Epithelial cell of esophagus (primary cell): Measurements from ENCODE around the gene ROR2.

Source experiments
- DNase-seq: peaks from one replicate; pipeline ENCODE4 v3.0.0; 2010; ENCODE audit warnings: low read depth
- H3K4me3 ChIP-seq: 2 replicates; pipeline ENCODE4 v1.5.1; 2011; ENCODE audit warnings: mild to moderate bottlenecking, low read length, control low read depth
- TF ChIP-seq, protein P1 (sequence below): IDR thresholded peaks from 2 replicates; pipeline ENCODE4 v1.5.1; 2011; ENCODE audit warnings: low read depth, mild to moderate bottlenecking, low read length, control low read depth, inconsistent platforms; ENCODE audit not compliant: insufficient read depth; ENCODE audit errors: missing control alignments

ROR2 gene

DNA sequence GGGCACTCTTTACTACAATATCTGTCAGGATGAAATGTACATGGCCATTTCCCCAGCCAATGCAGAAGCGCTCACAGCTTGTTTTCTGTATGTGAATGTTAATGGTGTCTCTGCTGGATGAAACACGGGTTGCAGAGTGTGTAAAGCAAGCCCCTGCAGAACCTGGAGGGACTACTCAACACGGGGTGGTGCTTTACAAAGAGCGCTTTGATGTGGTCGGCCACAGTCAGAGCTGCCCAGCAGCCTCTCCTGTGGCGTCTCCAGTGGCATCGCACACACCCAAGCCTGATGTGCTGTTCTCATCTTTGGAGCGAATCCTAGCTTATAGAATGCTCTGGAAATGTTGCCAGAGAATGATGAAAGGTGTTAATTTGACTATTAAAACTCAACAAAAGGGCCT, 363.7 kb downstream of the ROR2 start:
- DNase-seq = peak; percentile 25
- TF ChIP-seq, protein P1, sequence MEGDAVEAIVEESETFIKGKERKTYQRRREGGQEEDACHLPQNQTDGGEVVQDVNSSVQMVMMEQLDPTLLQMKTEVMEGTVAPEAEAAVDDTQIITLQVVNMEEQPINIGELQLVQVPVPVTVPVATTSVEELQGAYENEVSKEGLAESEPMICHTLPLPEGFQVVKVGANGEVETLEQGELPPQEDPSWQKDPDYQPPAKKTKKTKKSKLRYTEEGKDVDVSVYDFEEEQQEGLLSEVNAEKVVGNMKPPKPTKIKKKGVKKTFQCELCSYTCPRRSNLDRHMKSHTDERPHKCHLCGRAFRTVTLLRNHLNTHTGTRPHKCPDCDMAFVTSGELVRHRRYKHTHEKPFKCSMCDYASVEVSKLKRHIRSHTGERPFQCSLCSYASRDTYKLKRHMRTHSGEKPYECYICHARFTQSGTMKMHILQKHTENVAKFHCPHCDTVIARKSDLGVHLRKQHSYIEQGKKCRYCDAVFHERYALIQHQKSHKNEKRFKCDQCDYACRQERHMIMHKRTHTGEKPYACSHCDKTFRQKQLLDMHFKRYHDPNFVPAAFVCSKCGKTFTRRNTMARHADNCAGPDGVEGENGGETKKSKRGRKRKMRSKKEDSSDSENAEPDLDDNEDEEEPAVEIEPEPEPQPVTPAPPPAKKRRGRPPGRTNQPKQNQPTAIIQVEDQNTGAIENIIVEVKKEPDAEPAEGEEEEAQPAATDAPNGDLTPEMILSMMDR = no peak
- H3K4me3 ChIP-seq = no peak overlapping the region

DNA sequence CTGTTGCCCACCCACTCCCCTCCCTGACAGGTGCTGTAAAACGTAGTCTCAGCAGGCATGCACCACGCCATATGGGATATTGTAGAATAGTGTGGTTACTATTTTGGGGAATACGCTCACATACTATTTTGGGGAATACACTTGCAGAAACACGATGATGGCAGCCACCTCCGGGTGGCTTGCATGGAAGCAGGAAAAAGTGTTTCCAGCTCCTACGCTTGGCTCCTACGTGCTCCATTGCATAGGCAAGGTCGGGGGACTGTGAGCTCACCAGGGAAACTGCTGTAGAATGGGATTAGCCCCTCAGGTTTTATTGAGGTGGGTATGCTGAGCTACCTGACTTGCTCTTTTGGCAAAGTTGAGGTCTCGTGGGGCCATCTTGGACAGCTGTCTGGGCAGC, 366.1 kb downstream of the ROR2 start:
- no peak overlapping the region for H3K4me3 ChIP-seq
- no peak for DNase-seq
- TF ChIP-seq, protein P1 = no peak

DNA sequence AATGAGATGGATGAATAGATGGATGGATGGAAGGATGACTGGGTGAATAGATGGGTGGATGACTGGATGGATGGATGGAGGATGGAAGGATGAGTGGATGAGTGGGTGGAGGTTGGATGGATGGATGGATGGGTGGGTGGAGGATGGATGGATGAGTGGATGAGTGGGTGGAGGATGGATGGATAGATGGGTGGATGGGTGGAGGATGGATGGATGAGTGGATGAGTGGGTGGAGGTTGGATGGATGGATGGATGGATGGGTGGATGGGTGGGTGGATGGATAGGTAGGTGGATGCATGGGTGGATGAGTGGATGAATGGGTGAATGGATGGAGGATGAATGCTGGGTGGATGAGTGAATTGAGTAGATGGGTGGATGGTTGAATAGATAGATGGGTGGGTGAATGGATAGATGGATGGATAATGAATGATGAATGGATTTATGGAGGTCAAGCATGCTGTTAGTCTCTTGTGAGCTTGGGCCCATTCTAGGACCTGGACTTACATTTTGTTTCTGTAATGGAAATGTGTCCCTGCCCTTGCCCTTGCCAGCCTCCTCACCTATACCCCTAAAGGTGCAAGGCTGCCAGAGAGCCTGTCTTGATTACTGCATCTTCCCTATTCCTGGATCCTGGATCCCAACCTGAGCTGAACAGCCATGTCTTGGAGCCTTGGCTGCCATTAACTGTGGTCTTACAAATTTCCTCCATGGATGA, 366.7 kb downstream of the ROR2 start:
- no peak for DNase-seq
- TF ChIP-seq, protein P1 = no peak
- no peak overlapping the region for H3K4me3 ChIP-seq

DNA sequence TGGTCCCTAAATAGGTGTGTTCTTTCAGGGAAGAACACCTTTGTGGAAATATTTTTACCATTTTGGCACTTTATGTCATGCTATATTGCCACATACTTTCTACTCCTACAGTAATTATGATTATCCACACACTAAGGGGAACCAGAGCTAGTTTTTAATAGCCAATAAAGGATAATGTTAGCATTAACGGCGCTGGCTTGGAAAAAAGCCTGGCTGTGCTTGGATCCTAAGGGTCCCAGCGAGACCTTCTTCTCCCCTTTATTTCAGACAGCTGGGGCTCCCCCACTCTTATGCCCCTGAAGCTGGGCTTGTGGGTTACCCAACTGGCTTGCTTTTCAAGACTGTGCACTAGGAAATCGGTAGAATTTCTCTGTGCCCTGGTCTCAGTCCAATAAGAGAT, 367.8 kb downstream of the ROR2 start:
- TF ChIP-seq, protein P1 = no peak
- H3K4me3 ChIP-seq = no peak overlapping the region
- DNase-seq = no peak

DNA sequence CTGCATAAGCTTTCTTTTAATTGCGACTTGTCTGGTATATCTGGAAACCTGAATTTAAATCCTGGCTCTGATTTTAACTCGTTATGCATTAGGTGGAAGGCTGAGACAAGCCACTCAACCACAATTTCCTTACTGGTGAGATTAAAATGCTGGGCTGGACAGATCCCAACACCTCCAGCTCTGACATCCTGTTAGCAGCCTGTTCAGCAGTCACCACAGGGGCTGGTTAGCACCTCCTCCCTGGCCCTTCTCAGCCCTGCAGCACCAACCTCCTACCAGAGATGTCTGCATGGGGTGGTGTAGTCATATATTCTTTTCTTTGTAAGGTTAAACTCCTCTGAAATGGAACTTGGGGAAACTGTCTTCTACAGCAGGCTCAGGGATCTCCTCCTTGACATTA, 369.9 kb downstream of the ROR2 start:
- TF ChIP-seq, protein P1 = no peak
- no peak overlapping the region for H3K4me3 ChIP-seq
- DNase-seq = peak; percentile 46

DNA sequence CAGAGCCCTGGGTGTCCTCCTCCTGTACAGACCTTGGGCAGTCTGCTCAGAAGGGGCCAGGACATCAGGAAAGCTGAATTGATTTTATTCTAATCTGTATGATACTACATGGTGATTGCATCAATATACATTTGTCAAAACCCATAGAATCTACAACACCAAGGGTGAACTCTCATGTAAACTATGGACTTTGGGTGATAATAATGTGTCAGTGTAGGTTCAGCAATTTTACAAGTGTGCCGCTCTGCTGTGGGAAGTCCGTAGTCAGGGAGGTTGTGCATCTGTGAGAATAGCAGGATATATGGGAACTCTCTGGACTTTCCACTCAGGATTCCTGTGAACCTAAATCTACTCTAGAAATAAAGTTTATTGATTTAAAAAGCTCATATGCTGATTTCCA, 371.1 kb downstream of the ROR2 start:
- DNase-seq = no peak
- TF ChIP-seq, protein P1 = no peak
- no peak overlapping the region for H3K4me3 ChIP-seq

DNA sequence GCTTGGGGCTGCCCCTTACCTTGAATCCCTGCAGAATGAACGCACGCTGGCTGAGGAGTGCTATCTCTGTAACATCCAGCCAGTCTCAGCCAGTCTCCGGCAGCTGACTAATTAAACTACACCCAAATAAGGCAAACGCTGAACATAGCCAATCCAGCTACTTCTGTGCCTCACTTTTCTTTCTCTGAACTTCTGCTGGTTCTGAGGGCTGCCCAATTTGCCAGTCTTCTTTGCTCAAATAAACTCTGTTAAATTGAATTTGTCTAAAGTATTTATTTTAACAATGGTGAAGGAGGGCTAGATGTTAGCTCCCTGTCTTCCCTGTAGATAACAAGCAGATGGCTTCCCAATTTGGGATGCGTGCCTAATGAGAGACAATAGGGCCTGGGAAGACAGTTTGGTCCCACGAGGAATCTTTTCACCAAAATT, 372.4 kb downstream of the ROR2 start:
- DNase-seq = no peak
- H3K4me3 ChIP-seq = no peak overlapping the region
- TF ChIP-seq, protein P1 = no peak
